CD4-positive, alpha-beta T cell treated with Interleukin-17A for 1 hour (primary cell): ENCODE results near the gene ZBTB17.
"Not testable (repeated sequence)": the region's sequence is repeated elsewhere in the genome, so short reads cannot be mapped to it uniquely, and the experiment has no call there.

ENCODE experiments used
- DNase-seq: peaks from one replicate; pipeline ENCODE4 v3.0.0-alpha.2; 2020

The ZBTB17 gene

GRCh38 chr1:15975805-15976680 lies at the start of gene ZBTB17:
TSS of gene ZBTB17 (minus strand) at chr1:15976101. CDS start at chr1:15948495, 27,606 bp downstream.
- DNase-seq, result peak; percentile 96

GRCh38 chr1:16023050-16023653 lies 47.3 kb upstream of the ZBTB17 start:
- no peak for DNase-seq

- no peak for DNase-seq
Observed at GRCh38 chr1:16022393-16022792, 46.5 kb upstream of the ZBTB17 start.

- DNase-seq, result no peak
Observed at GRCh38 chr1:16021681-16022080, 45.8 kb upstream of the ZBTB17 start, which contains the start of gene CLCNKA. TSS of gene CLCNKA (plus strand) at chr1:16022036. CDS start at chr1:16022620, 584 bp downstream.

- DNase-seq, result not testable (repeated sequence)
Observed at GRCh38 chr1:16020878-16021277, 45.0 kb upstream of the ZBTB17 start.

- DNase-seq, result no peak
Observed at GRCh38 chr1:16020325-16020724, 44.4 kb upstream of the ZBTB17 start.

- no peak for DNase-seq
Observed at GRCh38 chr1:16019644-16020277, 43.9 kb upstream of the ZBTB17 start.

DNA sequence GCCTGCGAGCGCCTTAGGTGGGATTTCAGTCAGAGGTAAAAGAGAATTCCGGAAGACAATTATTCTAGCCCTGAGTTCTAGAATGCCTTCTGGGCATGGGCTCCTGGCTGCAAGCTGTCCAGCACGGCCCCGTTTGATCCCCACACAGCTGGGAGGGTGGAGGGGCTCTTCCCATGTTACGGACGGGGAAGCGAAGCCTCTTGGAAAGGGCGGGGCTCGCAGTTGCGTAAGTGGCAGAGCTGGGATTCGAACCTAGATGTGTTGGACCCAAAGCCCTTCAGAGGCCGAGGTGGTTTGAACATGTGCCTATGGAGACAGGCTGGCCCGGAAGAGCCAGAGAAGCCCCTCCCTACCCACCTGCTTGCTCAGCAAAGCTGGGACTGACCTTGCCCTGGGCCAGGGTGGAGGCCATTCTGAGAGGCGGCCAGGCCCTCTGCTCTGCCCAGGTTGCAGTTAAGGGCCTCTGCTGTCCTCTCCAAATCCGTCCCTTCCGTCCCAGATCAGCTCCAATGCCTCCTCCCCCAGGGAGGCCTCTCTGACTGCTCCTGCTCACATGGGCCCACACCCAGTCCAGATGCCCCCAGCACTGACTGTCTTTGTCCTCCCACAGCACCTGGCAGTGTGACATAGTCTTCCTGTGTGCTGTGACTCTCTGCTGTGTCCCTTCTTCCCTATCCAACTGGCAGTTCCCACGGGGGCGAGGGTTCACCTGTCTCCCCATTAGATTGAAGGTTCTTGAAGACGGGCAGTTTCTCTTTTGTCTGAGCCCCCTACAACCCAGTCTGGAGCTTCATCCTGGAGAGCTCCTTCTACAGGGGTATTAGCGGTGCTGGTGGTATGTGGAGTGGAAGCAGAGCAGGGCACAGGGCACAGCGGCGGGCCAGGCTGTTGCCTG lies 43.1 kb upstream of the ZBTB17 start:
- DNase-seq, result no peak

GRCh38 chr1:16018308-16018707 lies 42.4 kb upstream of the ZBTB17 start:
- no peak for DNase-seq

DNA sequence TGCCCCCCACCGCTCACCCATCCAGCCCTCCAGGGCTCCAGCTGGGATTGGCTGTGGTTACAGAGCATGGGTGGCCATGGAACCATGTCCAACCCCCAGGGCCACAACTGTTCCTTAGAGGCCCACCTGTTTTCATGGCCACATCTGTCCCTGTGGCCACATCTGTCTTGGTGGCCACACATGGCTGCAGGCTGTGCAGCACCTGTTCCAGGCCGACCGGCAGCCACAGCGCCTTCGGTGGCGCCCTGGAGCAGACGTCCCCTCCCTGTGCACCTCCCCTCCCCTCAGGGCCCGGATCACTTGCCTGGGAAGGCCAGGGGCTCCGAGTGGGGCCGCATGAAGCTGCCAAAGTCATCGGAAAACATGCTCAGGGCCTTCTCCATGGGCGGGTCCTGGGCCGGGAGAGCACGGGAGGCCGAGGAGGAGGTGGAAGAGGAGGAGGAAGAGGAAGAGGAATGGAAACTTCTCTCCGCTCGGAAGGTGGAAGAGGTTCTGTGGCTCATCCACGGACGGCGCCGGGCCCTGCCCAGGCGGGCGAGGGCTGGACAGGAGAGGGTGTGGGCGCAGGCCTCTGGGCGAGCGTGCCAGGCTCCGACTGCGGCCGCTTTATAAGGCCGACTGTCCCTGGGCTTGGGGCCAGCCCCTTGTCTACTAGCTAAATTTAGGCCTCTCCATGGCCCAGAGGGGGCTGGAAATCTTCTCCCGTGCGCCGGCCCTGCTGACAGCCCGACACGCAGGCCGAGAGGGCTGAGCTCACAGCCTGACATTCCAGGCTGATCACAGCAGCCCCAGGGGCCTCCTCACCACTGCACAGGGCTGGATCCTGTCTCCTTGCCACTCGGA lies 41.8 kb upstream of the ZBTB17 start, which contains the start of gene HSPB7:
HSPB7 (minus strand) TSS at position 583 of the 843 bp plus-strand sequence; CDS start at position 503, 80 bp downstream.
- DNase-seq, result no peak

DNA sequence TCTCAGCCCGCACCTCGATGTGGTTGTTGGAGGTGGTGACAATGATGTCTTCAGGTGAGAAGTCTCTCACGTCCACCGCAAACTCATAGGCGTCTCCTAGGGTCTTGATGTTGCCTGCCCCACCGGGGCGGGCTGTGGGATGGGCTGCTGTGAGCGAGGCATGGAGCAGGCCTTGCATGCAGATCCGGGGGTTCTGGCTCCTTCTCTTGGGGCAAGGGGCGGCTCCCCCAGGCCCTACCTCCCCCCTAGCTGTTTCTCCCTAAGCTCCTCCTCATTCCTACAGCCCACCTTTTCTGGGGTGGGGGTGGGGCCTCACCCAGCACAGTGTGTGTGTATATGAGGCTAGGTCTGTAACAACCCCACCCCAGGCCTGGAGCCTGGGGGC lies 41.2 kb upstream of the ZBTB17 start:
- DNase-seq, result no peak

DNA sequence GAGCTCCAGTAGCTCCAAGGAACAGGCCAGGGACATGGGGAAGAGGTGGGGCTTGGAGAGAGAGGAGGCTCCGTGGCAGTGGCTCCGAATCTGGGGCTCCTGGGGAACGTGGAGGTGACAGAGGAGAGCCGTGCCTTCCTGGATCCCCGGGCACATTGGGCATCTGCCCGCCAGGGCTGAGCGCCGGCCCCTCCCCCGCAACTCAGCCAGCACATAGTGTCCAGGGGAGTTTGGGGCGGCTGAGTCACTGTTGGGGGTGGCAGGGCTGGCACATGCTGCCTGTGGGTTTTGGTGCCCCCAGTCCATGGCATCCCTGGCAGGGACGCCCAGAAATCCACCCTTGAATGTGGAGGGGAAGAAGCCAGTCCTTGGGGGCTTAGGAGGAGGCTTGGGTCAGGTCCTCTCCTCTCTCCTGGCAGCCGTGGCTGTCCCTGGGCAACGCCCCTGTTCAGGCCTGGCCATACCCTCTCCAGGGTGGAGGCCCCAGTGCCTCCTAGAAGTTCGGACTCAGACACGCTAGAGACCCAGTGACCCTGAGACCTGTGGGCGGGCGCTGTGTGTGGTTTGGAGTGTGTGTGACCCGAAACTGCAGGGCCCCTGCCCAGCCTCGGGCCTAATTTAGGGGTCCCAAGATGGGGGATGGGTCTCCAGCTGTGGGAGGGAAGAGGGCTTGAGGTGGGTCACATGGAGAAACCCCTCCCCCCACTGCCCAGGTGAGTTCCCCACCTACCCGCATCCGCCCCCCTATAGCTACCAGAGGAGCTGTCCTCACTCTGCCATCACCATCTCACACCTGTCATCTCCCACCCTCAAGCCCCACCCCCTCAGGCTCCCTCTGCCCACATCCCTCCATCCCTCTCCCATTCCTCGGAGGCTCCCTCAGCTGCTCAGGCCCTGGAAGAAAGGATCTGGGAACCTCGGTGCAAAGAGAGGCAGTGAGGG lies 40.3 kb upstream of the ZBTB17 start:
- DNase-seq, result no peak

- DNase-seq, result no peak
Observed at GRCh38 chr1:16015491-16015890, 39.6 kb upstream of the ZBTB17 start.

GRCh38 chr1:16014509-16015482 lies 38.9 kb upstream of the ZBTB17 start:
- no peak for DNase-seq

DNA sequence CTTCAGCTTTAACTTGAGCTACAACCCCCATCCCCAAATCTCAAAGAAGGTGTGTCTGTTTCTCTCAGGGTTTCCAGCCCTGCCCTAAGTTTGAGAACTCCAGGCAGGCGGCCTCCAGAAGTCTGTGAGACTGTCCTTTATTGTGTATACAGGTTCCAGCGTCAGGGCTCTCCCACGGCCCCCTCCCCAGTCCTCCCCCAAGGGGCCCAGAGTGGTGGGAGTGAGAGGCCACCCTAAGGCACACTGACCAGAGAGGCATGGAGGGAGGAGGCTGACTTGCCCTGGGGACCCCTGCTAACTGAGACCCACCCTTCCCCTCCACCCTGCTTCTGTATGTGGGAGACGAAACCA lies 38.0 kb upstream of the ZBTB17 start:
- no peak for DNase-seq

- peak; percentile 14 for DNase-seq
Observed at GRCh38 chr1:16013220-16013907, 37.5 kb upstream of the ZBTB17 start.

DNA sequence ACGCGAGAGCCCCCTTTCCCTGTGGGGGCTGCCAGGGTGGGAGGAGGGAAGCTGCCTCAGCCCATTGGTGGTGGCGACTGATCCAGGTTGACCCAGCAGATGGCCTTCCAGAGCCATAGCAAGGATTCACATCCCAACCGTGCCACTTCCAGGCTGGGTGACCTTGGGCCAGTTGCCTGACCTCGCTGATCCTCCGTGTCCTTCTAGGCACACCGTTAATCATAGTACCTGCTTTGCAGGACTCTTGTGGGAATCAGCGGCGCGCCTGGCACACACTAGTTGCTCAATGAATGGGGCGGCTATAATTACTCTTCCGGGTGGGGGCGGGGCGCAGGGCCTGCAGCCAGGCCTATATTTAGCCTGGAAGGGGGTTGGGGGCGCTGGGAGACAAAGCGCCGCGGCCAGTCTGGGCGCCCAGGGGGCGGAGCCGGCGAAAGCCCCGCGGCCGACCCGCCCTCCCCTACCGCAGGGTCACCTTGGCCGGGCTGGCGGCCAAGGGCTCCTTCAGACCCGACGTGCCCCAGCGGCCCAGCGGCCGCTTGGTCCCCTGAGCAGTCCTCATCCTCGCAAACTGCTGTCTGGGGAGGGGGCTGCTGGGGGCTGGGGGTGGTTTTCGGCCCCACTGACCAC lies 36.8 kb upstream of the ZBTB17 start:
- DNase-seq, result peak; percentile 16

- no peak for DNase-seq
Observed at GRCh38 chr1:16011936-16012589, 36.2 kb upstream of the ZBTB17 start.
